H1 (cell line): Measurements from ENCODE around the gene ICAM3. TPM values are rescaled to one million over a fixed set of nuclear protein-coding genes. Genes with fewer than 3 reads are reported as not detected.
A peak's percentile ranks its signal among the peaks of the same experiment; 100 is the strongest.

Source experiments
- ASH2L ChIP-seq: fragments of 200-600, 300-600 bp; sonication (generic); IDR thresholded peaks from one replicate; pipeline ENCODE4 v1.7.1; 2017; ENCODE audit warnings: low read length
- BCL11A ChIP-seq, 2 experiments: IDR thresholded peaks; one replicate each; pipeline ENCODE4 v1.6.1; 2011; ENCODE audit warnings: low read depth in 2 of 2, low read length in 2 of 2, mild to moderate bottlenecking in 2 of 2
- CHD1 ChIP-seq: IDR thresholded peaks from 2 replicates; pipeline ENCODE4 v1.6.1; 2012; ENCODE audit warnings: low read depth, low read length, improper control_type of control experiment
- CHD2 ChIP-seq: IDR thresholded peaks from 2 replicates; pipeline ENCODE4 v1.6.1; 2012; ENCODE audit warnings: low read length, improper control_type of control experiment
- EGR1 ChIP-seq: IDR thresholded peaks from 2 replicates; pipeline ENCODE4 v1.6.1; 2011; ENCODE audit warnings: low read depth, low read length, borderline replicate concordance
- EP300 ChIP-seq, 2 experiments: IDR thresholded peaks; 1 replicate in 1 of 2; 2 replicates in 1 of 2; pipeline ENCODE4 v1.6.1; 2011 to 2012; ENCODE audit warnings: low read depth in 2 of 2, low read length in 2 of 2, mild to moderate bottlenecking in 2 of 2, borderline replicate concordance in 1 of 2, inconsistent platforms in 1 of 2, moderate library complexity in 1 of 2
- EZH2 ChIP-seq: fragments of 200-600 bp; sonication (generic); IDR thresholded peaks from 2 replicates; pipeline ENCODE4 v1.7.1; 2012; ENCODE audit warnings: low read depth, mild to moderate bottlenecking, moderate library complexity, low read length, inconsistent platforms; ENCODE audit not compliant: severe bottlenecking
- GABPA ChIP-seq: IDR thresholded peaks from 2 replicates; pipeline ENCODE4 v1.6.1; 2011; ENCODE audit warnings: mild to moderate bottlenecking, low read length, moderate library complexity, borderline replicate concordance; ENCODE audit not compliant: insufficient read depth
- HDAC6 ChIP-seq: IDR thresholded peaks from one replicate; pipeline ENCODE4 v1.7.1; 2012; ENCODE audit warnings: low read depth, mild to moderate bottlenecking, inconsistent platforms, low read length, moderate library complexity
- MAX ChIP-seq: IDR thresholded peaks from 2 replicates; pipeline ENCODE4 v1.6.1; 2012; ENCODE audit warnings: inconsistent platforms
- POLR2AphosphoS5 ChIP-seq: IDR thresholded peaks from 2 replicates; pipeline ENCODE4 v1.6.1; 2011; ENCODE audit warnings: low read depth, low read length
- POU5F1 ChIP-seq: IDR thresholded peaks from 2 replicates; pipeline ENCODE4 v1.6.1; 2011; ENCODE audit warnings: low read depth, mild to moderate bottlenecking, low read length, moderate library complexity
- SP2 ChIP-seq: IDR thresholded peaks from 2 replicates; pipeline ENCODE4 v1.6.1; 2012; ENCODE audit warnings: mild to moderate bottlenecking, low read length, inconsistent platforms
- SP4 ChIP-seq: IDR thresholded peaks from 2 replicates; pipeline ENCODE4 v1.6.1; 2012; ENCODE audit warnings: low read length, inconsistent platforms
- TCF12 ChIP-seq: IDR thresholded peaks from 2 replicates; pipeline ENCODE4 v1.6.1; 2011; ENCODE audit warnings: low read depth, mild to moderate bottlenecking, low read length
- YY1 ChIP-seq: IDR thresholded peaks from 2 replicates; pipeline ENCODE4 v1.6.1; 2011; ENCODE audit warnings: low read depth, mild to moderate bottlenecking, low read length
- polyA plus RNA-seq, 7 experiments: library from polyadenylated mRNA; depleted of rRNA in 3 of 7; stranded (reverse) in 5 of 7; unstranded in 2 of 7; fragments of >200 nt in 5 of 7; fragments of 200-250 nt in 2 of 7; gene quantifications; 1 replicate in 5 of 7; 2 replicates in 1 of 7; 4 replicates in 1 of 7; pipeline versions ENCODE4 v1.2.1 to v1.2.3, GENCODE V29; 2011 to 2013; ENCODE audit warnings: missing spikeins in 2 of 7, mixed read lengths in 2 of 7
- total RNA-seq: library from RNA; stranded (reverse); fragmentation: NEBNext Ultra II Directional; extraction: Animal tissue kit (Norgen Biotek cat#: 25700); gene quantifications from 2 replicates; pipeline ENCODE4 v1.2.1, GENCODE V29; 2021
- TF ChIP-seq, protein P1 (sequence below), 3 experiments: IDR thresholded peaks; 1 replicate in 2 of 3; 2 replicates in 1 of 3; pipeline versions ENCODE4 v1.5.1 to v1.6.1; 2011; ENCODE audit warnings: low read length in 3 of 3, mild to moderate bottlenecking in 3 of 3, inconsistent platforms in 2 of 3, low read depth in 1 of 3, moderate library complexity in 1 of 3; ENCODE audit not compliant: insufficient read depth in 1 of 3; ENCODE audit errors: control extremely low read depth in 1 of 3

Gene ICAM3
- total and polyA plus RNA-seq, 2 of the 8 experiments (the other 6 are each of a cell fraction or from before 2014, with no cell fraction given), result 15.4 to 16.5 TPM

- TF ChIP-seq HDAC6 (no peak), POU5F1 (no peak), EGR1 (no peak), ASH2L (peak; percentile 92), EZH2 (no peak), YY1 (peak; percentile 96), POLR2AphosphoS5 (no peak; the same call in none of the 2 replicates), MAX (peak; percentile 60; the same call in 1 of the 2 replicates), SP4 (no peak), CHD2 (no peak), BCL11A (IDR thresholded peaks at IDR 0.05; ENCODE audit: low read depth in 2 of 2, low read length in 2 of 2) (no peak), SP2 (no peak), CHD1 (0 out of 2 replicates have a peak, but pooled peaks have one; percentile 79), TCF12 (no peak), EP300 (IDR thresholded peaks at IDR 0.05; ENCODE audit: borderline replicate concordance in 1 of 2, low read depth in 2 of 2, low read length in 2 of 2) (peak in 1 of 2 experiments; percentile 90; a peak in 2 of 3 replicates), GABPA (no peak)
- TF ChIP-seq, protein P1, sequence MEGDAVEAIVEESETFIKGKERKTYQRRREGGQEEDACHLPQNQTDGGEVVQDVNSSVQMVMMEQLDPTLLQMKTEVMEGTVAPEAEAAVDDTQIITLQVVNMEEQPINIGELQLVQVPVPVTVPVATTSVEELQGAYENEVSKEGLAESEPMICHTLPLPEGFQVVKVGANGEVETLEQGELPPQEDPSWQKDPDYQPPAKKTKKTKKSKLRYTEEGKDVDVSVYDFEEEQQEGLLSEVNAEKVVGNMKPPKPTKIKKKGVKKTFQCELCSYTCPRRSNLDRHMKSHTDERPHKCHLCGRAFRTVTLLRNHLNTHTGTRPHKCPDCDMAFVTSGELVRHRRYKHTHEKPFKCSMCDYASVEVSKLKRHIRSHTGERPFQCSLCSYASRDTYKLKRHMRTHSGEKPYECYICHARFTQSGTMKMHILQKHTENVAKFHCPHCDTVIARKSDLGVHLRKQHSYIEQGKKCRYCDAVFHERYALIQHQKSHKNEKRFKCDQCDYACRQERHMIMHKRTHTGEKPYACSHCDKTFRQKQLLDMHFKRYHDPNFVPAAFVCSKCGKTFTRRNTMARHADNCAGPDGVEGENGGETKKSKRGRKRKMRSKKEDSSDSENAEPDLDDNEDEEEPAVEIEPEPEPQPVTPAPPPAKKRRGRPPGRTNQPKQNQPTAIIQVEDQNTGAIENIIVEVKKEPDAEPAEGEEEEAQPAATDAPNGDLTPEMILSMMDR (IDR thresholded peaks at IDR 0.05; ENCODE audit: control extremely low read depth in 1 of 3, insufficient read depth in 1 of 3, low read depth in 1 of 3, low read length in 3 of 3), result no peak
These were observed 6.3 kb downstream of the ICAM3 start, which contains the start of gene RAVER1 (continued) for GRCh38 chr19:10332965-10333757.
